PC-3 (cell line): Measurements from ENCODE around the gene CD226.

Experiments used
- EZH2 ChIP-seq: fragments of 300-600 bp; sonication (generic); IDR thresholded peaks from one replicate; pipeline ENCODE4 v1.6.1; 2017; ENCODE audit warnings: antibody characterized with exemption, mild to moderate bottlenecking, low read length; ENCODE audit not compliant: unreplicated experiment
- EZH2phosphoT487 ChIP-seq: fragments of 300-600 bp; sonication (generic); IDR thresholded peaks from 2 replicates; pipeline ENCODE4 v1.6.1; 2018; ENCODE audit warnings: mild to moderate bottlenecking, antibody characterized with exemption, low read length, borderline replicate concordance
- TF ChIP-seq, protein P1 (sequence below): fragments of 300-600 bp; sonication (generic); conservative IDR thresholded peaks from 2 replicates; pipeline ENCODE4 v1.5.1; 2017; ENCODE audit warnings: antibody characterized with exemption, low read depth, mild to moderate bottlenecking, low read length

DNA sequence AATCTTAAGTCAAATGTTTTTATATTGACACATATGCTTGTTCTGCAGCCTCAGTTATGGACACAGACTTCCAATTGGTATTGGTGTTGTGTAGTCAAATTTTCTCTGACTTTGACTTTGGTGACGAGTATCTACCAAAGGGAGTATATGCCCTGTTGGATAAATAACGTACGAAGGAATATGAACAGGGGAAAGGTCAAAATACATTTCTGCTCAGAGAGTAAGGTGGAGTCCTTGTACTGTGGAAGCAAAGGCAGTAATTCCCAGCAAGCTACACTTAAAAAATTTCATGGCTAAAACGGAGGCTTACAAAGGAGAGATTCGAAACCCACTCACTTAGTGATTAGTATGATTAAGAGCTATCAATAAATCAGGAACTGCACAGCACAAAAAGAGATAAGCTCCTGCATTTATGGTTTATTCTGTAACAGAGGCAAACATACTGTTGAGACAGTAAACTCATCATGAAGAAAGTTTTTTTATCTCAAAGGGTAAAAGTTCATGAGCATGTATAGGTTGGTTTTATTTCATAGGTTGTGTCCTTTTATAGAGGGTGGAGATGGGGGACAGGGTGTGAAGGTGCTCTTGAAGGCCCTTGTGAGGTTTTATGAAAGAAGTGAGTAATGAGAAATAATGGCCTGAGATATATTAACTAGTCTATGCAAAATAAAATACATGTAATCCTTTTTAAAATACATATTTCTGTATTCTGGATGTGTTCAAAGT, 142.7 kb downstream of the CD226 start:
- TF ChIP-seq, protein P1, sequence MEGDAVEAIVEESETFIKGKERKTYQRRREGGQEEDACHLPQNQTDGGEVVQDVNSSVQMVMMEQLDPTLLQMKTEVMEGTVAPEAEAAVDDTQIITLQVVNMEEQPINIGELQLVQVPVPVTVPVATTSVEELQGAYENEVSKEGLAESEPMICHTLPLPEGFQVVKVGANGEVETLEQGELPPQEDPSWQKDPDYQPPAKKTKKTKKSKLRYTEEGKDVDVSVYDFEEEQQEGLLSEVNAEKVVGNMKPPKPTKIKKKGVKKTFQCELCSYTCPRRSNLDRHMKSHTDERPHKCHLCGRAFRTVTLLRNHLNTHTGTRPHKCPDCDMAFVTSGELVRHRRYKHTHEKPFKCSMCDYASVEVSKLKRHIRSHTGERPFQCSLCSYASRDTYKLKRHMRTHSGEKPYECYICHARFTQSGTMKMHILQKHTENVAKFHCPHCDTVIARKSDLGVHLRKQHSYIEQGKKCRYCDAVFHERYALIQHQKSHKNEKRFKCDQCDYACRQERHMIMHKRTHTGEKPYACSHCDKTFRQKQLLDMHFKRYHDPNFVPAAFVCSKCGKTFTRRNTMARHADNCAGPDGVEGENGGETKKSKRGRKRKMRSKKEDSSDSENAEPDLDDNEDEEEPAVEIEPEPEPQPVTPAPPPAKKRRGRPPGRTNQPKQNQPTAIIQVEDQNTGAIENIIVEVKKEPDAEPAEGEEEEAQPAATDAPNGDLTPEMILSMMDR, result no peak
- TF ChIP-seq EZH2phosphoT487 (no peak), EZH2 (no peak)
